DMS79 (cell line): ENCODE results near the gene YIPF3.
"Not testable (repeated sequence)": the region's sequence is repeated elsewhere in the genome, so short reads cannot be mapped to it uniquely, and the experiment has no call there.

ENCODE experiments used
- DNase-seq: peaks from one replicate; lab custom pipeline; 2025; lab: John Stamatoyannopoulos, UW

The YIPF3 gene

DNA sequence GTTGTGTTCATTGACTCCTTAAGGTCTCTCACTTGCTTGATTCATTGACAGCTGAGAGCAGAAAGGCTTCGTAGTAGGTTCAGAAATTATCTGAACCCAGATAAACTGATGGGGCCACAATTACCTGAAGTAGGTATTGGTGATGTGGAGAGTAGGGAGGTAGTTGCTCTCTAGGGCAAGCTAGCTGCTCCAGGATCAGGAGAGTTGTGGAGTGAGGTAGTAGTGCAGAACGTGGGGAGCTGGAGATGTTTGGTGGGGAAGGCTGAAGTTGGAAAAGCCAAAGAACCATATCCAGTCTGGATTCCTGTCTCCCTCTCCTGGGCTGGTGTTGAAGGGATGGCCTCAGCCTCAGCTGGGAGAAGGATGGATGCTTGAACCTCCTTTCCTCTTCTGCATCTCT lies 23.5 kb downstream of the YIPF3 start:
- DNase-seq = no peak

DNA sequence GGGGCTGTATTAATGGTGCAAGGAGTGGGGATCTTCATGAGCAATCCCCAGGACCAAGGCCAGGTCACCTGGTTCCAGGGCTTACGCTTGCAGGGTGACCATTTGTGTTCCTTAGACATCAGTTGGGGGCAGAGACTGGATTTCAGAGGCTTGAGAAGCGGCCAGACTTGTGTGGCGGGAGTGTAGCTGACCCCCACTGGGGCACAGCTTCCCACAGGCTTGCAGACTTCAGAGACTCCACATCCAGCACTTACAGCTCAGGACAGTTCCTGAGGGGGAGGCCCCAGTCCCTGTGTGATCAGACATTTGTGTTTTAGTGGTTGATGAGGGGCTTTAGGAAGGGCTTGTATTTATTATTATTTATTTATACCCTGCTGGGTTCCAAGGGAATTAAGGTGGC lies 24.1 kb downstream of the YIPF3 start:
- no peak for DNase-seq

GRCh38 chr6:43491750-43492661 lies 24.7 kb downstream of the YIPF3 start:
- peak; percentile 60 for DNase-seq

DNA sequence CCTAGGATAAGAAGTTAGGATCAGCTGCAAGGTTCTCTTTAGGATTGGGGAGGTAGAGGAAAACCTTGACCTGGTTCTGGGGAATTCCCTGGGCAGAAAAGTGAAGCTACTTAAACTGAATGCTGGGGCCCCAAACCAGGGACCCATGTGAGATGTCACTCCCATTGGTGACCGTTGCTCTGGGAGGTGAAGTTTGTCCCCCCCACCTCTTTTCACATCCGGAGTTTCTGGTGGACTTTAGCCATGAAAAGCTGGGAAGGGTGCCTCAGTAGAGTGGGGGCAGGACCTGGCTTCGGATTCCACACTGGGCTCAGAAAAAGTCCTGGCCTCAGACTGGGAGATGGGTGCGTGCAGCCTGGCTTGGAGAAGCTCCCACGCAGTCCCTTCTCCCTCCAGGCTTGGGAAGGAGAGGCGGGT lies 26.2 kb downstream of the YIPF3 start:
- DNase-seq = no peak

GRCh38 chr6:43489277-43490072 lies 27.3 kb downstream of the YIPF3 start:
- DNase-seq = no peak

GRCh38 chr6:43488667-43489276 lies 28.0 kb downstream of the YIPF3 start:
- no peak for DNase-seq

DNA sequence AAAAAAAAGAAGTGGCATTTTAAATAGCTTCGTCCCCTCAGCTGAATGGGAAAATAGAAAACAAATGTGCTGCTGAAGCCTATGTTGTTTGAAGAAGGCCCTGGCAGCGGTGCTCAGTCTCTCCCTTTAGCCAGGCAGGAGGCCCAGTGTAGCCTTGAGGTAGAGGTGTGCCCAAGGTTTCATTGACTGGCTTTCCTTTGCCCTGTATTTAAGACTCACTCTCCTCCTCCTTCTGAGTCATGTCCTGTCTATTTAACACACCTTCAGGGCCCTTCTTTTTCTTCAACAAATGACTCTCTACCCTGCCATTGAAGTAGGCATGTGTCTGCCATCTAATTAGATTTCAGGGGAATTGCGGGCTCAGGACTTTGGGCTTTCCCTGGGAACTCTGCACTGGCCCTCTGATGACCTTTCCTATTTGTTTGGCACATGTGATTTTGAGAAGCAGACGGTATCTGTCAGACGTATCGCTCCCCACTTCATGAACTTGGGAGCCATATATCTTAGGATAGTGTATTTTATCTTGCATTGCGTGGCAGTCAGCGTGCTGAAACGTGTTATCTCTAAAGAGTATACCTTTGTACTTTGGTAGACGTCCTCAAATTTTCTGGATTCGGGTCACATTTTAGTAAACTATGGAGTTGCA lies 35.0 kb downstream of the YIPF3 start:
- no peak for DNase-seq

- no peak for DNase-seq
Observed at GRCh38 chr6:43481075-43481474, 35.7 kb downstream of the YIPF3 start.

DNA sequence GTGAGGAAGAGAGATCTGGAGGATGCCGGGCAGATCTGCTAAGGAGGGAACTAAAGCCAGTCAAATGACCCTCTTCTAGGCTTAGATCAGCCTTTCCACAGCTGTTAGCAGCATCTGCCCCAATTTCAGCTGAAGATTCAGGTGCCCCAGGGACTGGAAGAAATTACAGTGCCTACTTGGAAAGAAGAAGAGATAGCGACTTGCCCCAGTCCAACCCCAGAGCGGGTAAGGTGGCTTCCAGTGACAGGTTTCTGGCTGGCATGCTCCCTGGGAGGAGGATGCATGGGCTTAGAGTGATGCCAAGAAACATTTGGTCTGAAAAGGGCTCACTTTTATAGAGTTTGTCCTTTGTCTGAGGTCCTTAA lies 38.7 kb downstream of the YIPF3 start:
- no peak for DNase-seq

- DNase-seq = peak; percentile 92
Observed at GRCh38 chr6:43477235-43478007, 39.3 kb downstream of the YIPF3 start, which contains the start of gene TJAP1. TSS of gene TJAP1 (plus strand) at chr6:43477570. CDS start at chr6:43499002, 21,432 bp downstream.

DNA sequence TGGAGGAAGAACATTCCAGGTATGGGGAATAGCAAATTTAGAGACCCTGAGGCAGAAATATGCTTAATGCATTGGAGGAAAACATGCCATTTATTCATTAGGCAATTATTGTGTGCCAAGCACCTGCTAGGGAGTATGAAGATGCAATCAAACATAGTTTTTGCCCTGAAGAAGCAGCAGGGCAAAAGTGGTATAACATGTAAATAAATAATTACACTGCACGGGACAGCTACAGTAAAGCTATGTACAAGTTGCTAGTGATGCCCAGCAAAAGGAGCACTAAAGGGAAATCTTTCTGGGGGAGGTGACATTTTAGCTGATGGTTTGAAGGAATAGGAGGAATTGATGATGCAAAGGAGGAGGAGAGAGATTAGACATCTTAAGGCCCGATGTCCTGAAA lies 40.0 kb downstream of the YIPF3 start:
- DNase-seq = no peak

- no peak for DNase-seq
Observed at GRCh38 chr6:43475516-43475915, 41.2 kb downstream of the YIPF3 start.

- no peak for DNase-seq
Observed at GRCh38 chr6:43472515-43472914, 44.2 kb downstream of the YIPF3 start.

GRCh38 chr6:43471399-43471798 lies 45.3 kb downstream of the YIPF3 start:
- DNase-seq = no peak

DNA sequence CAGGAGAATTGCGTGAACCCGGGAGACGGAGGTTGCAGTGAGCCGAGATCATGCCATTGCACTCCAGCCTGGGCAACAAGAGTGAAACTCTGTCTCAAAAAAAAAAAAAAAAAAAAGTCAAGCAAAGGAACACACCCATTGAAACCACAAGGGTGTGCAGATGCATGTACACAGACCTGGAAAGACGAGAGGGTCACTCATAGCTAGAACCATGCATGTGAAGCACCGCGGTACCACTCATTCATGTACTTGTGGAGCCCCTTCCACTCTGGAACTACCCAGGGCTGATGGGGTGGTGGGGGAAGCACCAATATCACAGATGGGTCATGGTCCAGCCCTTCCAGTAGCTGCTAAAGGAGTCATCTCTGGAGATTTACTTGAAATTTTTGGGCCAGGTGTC lies 46.8 kb downstream of the YIPF3 start:
- DNase-seq = no peak

GRCh38 chr6:43468748-43469681 lies 47.7 kb downstream of the YIPF3 start:
- DNase-seq = no peak

GRCh38 chr6:43468240-43468639 lies 48.5 kb downstream of the YIPF3 start:
- DNase-seq = no peak

DNA sequence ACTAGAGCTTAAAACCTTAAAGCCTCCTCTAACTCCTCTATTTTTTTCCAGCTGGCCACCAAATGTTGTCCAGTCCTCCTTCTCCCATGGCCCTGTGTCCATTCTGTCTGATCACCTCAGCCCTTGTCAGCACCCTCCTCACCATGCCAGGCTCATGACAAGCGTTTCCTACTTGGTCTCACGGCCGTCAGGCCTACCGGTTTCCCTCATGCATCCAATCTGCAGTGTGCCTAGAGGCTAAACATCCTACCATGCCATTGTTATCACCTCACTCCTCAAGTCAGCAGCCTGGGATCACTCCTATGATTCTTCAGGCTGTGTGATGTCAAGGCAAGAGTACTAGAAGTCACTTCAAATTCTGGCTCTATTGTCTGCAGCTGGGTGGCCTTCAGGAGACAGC lies 49.0 kb downstream of the YIPF3 start:
- DNase-seq = no peak

DNA sequence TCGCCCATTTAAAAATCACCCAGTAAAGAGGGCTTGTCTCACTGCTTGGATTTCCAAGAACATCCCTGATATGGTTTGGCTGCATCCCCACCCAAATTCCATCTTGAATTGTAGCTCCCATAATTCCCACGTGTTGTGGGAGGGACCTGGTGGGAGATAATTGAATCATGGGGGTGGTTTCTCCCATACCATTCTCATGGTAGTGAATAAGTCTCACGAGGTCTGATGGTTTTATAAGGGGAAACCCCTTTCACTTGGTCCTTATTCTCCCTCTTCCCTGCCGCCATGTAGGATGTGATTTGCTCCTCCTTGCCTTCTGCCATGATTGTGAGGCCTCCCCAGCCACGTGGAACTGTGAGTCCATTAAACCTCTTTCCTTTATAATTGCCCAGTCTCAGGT lies 49.5 kb downstream of the YIPF3 start:
- DNase-seq = not testable (repeated sequence)

DNA sequence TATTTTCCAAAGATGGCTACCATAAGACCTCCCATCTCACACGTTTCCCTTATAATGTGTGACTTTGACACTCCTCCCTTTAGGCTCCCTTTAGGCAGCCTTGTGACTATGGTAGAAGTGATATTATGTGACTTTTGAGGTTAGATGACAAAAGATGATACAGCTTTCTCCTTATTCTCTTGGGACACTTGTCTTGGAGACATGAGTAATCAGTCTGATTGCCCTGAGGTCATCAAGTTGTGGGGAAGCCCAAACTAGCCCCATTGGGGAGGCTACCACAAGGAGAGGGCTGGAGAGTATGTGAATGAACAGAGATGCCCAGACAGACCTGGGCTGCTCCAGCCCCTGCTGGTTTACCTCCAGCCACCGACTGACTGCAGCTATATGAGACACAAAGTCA lies 50.8 kb downstream of the YIPF3 start:
- no peak for DNase-seq
